HG03064 (cell line): ENCODE data around the gene NATD1.
A peak's percentile ranks its signal among the peaks of the same experiment; 100 is the strongest.

Source experiments
- ATAC-seq: cut with Tn5 transposase; IDR thresholded peaks from one replicate; pipeline ENCODE4 v1.9.1; 2021; ENCODE audit warnings: low read depth; ENCODE audit not compliant: unreplicated experiment

Gene NATD1

DNA sequence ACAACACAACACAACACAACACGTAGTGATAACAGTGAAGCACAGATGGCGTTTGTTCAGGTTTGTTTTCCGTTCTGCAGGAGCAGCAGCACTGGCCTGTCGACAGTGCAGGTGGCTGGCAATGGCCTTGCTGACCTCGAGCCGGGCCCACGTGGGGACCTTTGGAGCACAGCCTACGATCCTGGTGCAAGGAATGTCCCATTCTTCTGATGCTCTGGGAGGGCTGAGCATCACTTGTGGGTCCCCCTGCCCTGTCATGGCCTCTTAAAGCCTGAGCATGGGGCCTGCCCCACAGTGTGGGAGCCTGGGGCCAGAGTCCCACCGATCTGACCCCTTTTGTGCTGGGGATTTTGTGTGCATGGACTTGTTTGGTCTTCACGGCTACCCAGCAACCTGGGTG, 38.1 kb upstream of the NATD1 start:
- ATAC-seq: no peak

DNA sequence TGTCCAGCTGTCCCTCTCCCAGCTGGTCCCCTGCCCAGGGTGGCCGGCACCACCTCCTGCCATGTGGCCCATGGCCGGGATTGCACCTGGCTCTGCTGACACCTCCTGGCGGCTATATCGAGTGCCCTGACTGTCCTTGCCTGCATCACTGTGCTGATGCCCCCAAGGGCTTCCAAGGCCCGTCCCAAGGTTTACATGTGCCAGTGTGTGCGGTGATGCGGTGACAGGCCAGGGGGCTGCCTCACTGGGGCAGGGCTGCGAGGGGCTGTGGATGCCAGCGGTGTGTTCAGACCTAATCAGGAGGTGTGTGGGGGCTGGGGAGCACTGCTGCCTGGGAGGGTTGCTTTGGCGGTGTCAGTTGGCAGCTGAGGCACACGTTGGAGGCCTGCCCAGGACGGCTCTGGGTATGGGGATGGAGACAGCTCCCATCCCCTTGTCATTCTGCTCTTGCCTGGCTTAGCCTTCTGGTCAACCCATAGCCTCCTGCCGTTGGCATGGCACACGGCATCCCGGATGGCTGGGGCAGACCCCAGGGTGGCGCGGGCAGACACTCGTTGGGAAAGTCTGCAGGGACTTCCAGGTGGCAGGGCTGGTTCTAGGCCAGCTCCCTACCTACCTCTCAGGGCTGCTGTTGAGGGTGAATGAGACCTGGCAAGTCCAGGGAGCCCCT, 36.8 kb upstream of the NATD1 start:
- ATAC-seq: no peak

DNA sequence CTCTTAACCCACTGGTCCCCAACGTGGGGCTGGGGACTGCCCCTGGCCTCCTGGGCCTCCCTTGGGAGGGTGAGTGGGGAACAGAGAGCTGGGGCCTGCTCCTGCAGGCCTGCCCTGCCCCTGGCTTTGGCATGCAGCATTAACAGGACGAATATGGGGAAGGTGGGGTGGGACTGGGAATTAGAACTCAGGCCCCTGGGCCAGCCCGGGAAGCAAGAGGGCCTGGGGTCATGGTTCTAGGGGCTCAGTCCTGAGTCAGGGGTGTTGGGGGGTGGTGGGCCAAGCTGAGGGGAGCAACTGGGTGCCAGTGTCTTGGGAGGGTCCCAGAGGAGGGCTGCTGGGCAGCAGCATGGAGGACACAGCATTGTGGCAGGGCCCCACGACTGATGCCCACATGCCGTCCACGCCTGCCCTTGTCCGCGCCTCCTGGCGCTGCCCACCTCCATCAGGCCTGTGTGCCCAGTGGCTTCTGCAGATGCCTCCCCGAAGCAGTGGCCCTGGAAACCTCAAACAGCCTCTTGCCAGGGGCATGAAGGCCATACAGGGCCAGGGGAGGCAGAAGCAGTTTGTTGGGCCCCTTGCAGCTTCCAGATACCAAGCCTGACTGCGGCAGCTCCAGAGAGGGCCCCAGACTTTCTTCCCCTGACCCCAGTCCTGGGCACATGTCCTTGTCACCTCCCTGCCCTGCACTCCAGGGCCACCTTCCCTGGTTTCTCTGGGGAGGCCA, 36.1 kb upstream of the NATD1 start:
- no peak for ATAC-seq

DNA sequence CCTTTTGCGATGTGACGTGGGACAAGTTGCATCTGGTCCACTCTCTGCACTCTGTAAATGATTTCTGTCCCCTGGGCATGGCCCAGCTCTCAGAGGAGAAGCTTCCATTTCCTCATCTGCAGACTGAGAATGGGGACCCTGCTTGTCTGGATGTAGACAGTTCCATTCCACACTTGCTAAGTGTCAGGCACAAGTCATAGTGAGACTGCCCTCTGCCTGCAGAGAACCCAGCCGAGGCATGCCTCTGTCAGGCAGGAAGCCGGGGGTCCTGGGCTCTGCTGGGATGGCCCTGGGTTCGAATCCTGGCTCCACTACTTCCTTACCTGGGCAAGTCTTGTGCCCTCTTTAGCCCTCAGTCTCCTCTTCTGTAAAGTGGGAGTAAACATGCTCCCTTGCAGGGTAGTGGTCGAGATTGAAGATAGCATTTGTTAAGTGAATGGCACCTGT, 35.4 kb upstream of the NATD1 start:
- ATAC-seq: peak; percentile 18

DNA sequence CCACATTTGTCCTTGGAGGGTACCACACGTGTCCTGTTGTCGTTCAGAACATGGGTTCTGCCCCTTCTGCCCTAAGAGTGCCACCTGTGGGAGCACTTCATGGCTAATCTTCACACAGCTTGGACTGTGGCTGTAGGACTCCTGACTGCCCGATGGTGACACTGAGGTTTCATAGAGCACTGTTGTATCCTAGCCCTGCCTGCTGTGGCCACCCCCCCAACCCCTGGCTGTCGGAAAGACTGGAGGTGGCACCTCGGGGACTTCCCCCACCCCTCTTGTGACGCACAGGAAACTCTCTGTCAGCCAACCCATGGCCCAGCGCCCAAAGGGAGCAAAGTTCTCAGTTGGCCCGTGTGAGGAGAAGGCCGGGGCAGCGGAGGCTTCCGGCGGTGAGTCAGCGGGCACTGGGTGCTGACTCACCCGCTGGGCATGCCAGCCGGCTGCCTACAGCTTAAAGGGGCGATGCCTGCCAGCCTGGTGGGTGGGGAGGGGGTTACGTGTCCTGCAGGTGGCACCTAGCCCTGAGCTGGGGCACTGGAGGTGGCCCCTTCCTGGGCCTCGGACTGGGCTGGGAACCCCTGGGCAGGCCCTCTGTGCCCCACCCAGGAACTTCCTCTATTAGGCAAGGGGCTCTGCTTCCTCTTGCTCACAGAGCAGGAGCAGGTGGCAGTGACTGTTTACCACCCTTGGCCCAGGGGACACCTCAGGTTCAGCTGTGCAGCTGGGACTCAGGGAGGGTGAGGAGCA, 34.7 kb upstream of the NATD1 start:
- peak; percentile 32 for ATAC-seq

DNA sequence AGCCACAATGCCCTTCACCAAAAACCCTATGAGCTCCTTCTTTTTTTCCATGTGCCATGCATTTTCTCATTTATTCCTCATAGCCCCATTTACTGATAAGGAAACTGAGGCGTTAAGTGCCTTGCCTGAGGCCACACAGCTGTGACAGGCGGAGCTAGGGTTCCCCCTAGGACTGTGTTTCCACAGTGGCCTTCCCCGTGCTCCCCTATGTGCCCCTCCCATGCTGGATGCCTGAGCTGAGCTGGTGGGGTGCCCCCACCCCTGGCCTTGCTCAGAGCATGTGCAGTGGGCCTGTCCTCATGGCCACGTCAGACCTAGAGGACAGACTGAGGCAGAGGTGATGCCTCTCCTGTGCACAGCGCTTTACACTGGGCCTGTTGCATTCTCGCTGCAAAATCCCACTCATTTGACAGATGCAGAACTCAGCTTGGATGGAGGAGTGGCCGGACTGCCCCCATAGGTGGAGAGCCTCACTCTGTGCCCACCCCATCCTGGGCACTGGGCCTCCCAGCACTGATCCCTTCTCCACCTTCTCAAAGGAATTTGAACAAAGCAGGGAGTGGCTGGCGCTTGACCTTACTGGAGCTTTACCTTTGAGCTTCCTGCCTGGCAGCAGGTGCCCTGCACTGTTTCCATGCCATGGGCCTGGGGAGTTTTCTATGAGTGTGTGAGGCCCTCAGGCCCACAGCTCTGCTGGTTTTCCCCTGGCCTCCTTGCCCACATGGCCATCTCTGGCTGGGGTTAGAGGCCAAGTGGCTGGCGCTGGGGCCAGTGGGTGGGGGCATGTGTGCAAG, 33.9 kb upstream of the NATD1 start:
- no peak for ATAC-seq

DNA sequence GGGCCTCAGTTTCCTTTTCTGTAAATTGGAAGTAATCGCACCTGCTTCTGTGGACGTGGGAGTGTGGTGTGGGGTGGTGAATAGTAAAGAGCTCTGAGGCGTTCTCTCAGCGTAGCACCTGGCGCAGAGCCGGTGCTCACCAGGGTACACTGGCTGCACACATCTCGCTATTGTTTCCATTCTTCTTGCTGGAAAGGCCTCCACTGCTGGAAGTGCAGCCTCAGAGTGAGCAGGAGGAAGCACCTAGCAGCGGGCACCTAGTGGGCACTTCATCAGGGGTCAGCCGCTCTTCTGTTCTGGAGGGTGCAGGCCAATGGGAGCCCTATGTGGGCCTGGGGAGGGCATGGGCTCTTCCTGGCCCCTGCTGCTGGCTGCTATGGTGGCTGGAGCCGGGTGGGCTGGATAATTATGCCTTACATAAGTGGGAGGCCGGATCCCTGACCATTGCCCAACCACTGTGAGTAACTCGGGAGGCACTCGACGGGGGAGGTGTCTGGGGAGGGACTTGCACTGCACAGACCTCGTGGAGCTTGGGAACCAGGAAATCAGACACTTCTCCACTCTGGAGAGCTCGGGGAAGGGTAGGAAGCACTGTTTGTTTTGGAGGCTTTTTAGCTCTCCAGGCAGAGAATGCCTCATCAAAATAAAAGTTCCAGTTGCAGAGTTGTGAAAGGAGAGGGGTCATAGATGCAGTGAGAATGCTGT, 33.0 kb upstream of the NATD1 start:
- no peak for ATAC-seq

DNA sequence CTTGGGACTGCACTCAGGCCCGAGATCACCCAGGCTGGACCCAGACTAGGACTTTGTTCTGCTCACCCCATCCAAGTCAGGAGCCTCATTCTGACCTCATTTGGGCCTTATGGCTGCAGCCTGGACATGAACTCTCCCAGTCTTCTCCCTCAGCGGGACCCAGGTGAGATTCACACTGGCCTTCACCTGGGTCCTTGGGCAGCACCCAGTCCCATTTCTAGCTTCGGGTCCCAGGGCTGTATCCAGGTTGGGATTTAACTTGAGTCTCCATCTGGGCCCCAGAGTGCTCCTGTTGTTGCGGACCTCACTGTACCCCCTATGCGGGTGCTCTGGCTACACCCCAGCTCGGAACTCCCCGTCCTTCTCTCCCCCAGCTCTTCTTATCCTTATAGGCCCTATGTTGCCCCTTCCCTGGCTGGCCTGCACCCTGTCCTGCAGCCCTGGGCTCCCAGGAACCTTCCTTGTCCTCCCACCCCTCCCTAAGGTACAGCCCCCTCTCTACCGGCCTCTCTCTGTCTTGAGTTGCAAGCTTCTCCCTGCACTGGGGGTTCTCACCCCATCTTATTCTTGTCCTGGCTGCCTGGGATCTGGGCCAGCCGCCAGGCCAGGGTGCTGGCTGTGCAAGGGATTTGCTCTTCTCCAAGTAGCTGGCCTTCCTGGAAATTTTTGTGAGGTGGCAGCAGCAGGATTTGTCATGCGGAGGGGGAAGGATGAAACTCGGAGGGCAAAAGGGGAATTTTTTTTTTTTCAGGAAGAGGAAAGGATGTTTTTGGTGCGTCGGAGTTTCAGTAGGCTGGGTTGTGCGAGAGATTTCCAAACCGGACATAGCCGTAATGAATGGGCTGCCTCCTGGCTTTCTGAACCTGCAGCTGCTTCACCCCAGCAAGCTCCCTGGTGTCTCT, 32.2 kb upstream of the NATD1 start:
- ATAC-seq: no peak

DNA sequence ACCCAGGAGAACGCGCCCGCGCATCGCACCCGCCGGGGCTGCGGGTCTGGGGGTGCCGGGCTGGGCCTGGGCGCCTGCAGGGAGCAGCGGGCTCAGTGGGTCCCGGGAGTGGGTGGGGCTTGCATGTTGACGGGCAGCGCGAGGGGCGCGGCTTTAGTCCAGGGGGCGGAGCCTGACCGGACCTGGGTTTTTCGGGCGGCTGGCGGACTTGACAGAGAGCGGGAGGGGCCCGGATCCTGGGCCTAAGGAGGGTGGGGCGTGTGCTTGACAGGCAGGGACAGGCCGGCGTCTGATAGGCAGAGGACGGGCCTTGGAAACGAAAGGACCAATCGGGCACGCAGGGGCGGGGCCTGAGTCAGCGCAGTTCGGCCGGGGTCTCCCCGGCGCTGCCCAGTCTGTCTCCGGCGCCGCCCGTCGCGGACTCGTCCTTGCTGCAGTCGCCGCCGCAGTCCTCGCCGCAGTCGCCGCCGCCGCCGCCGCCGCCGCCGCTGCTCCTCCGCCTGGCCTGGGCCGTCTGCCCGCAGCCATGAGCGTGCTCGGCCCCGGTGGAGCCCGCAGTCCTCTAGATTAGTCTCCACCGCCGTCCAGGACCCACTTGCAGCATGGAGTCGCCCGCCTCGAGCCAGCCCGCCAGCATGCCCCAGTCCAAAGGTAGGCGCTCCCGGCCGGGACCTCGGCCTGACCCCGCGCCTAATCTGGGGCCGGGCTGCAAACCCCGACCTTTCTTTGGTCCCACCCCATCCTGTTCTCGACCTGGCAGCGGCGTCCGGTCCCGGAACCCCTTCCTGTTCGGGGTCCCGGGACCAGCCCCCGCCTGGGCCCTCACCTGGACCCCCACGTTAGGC, 31.3 kb upstream of the NATD1 start, which contains the start of gene MAP2K3:
Gene MAP2K3, plus strand, starts transcription at position 393 of the 845 bp plus-strand sequence. Its CDS starts 210 bp downstream, at position 603.
- peak; percentile 62 for ATAC-seq

DNA sequence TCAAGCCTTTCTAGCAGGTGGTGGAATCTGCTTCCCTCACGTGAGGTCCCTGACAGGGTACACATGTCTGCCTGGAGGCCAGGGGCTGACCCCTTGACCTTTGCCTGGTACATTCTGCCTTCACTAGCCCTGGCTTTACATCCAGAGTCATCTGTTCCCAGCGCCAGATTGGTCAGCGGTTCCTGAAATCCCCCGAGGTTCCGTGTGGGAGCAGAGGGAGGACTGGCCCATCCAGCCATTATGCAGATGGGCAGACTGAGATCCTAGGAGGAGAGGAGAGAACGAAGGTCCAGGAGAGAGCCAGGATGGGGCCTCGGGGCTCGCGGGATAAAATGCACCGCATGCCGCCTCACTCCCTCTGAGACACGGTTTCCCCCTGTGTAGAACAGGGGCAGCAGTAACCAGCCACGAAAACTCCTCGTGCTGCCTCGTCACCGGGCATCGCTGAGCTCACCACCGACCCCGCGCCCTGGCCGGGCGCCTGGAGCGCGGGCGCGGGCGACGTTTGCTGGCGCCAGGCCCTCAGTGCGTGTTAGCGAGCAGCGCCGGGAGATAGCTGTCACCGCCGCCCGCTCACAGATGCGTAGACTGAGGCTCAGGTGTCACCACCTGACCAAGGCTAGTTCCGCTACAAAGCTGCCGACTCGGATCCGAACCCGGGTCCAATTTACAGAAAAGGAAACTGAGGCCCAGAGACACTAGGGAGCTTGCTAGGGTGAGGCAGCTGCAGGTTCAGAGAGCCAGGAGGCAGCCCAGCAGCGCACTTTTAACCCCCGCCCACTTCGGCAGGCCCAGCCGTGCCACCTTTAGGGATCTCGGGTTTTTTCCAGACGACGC, 30.5 kb upstream of the NATD1 start:
- ATAC-seq: no peak

DNA sequence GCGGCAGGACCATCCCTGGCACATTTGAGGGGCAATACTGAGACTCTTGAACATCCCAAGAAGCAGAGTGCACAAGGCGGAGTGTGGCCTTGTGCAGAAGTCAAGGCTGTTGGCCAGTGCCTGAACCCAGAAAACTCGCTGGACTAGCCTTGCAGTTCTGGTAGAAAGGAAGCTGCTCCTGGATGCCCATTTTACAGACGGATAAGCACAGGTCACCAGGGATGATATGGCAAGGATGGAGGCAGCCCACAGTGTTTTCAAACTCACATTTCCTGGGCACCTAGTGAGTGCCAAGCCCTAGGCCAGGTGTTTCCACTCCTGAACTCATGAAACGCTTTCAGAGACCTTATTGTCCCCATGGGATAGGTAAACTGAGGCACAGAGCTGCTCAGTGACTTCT, 29.6 kb upstream of the NATD1 start:
- ATAC-seq: no peak

DNA sequence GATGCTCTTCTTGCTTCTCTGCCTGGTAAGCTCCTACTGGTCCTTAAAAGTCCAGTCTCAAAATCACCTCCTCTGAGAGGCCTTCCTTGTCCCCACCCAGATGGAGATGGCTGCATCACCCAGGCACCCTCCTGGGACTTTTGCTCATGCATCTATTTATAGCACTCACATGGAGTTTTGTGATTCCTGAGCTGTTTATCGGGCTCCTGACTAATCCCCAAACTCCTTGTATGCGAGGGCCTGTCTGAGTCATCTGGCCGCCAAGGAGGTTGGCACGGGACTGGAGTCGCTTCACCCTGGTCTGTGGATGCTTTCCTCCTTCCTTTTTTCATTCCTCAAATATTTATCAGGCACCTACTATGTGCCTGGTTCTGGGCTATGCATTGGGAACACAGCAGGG, 29.0 kb upstream of the NATD1 start:
- ATAC-seq: no peak

DNA sequence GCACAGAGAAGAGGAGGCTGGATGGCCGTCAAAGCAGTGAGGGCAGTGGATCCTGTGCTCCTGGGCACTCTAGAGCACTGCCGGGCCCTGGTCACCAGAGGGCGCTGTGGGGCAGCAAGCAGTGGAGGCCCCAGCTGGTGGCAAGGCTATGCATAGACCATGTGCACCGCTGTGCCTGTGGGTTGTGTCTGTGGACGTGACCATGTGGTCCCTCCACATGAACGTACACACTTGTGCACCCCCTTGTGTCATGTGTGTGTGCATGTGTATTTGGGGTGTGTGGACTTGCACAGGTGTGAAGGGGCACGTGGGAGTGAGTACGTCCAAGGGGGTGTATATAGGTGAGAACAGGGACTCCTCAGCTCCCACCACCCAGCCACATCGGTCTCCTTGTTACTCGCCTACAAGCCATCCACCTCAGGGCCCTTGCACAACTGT, 26.9 kb upstream of the NATD1 start:
- no peak for ATAC-seq

DNA sequence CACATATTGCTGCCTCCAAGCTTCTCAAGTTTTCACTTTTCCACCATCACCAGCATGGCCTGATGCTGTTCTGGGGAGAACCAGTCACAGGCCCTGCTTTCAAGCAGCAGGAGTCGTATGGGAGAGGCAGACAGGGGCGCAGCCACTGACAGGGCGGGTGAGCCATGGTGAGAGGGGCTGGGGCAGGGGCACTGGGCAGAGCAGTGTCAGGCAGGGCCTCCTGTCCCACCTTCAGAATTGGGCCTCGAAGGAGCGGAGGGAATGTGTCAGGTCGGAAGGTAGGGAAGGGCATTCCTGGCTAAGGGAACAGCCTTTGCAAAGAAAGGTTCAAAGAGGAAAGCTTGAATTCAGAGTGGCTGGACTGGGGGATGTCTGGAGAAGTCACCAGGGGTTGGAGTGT, 26.4 kb upstream of the NATD1 start:
- no peak for ATAC-seq

DNA sequence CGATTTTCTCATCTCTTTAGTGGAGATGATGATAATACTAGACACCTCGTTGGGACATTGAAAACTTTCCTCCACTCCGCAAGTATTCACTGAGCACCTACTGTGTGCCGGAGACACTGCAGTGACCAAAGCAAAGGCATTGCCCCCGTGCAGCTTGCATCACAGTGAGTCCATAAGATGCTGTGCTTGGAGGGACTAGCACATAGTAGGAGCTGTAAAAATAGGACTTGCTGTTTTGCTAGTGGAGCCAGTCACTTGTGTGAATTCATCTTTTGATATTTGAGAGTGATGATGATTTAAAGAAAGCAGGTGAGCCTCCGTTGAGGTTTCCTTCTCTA, 26.0 kb upstream of the NATD1 start:
- no peak for ATAC-seq

DNA sequence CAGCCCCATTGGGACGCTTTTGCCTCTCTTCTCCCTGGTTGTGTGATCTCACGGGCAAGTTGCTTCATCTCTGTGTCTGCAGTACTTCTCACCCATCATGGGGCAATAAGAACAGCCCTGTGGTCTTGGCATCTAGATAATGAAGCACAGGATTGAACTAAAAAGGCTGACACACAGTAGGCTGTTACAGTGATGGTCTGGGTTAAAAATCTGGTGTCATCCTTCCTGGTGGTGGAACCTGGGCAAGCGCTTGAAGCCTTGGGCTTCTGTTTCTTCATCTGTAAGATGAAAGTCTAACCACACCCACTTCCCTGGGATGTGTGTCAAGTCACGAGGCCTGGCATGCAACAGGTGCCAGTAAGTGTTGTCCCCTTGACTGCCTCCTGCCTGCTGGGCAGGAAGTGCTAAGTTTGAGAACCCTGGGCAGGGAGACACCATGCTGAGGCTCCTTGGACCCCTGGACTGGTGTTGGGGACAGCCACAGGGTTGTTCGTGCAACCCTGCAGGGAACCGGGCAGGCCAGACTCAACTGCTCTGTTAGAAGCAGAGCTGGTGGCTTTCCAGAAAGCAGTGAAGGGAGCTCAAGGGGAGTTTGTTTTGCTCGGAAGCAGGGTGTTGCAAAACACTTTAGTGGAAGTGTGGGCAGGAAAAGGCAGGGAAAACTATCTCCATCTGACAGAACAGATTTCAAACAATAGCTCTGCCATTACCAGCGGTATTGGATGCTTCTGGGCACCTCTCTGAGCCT, 25.4 kb upstream of the NATD1 start:
- ATAC-seq: no peak

DNA sequence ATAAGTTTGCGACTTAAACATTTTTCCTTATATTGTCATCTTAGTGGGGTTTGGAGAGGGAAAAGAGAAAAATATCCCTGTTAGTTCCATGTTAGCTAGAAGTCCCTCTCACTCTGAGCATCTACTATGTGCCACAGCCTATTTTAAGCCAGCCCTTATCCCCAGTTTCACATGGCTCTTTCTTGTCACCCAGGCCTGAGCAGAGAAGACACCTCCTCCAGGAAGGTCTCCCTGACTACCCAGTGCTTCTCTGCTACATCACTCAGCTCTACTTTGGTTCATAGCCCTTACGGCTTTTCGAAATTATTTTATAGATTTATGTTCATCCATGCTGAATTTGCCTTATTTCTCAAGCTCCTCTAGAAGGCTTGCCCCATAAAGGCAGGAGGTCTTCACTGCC, 24.1 kb upstream of the NATD1 start:
- ATAC-seq: no peak
